ENCODE data around the gene CLHC1.
"Not testable (repeated sequence)": the region's sequence is repeated elsewhere in the genome, so short reads cannot be mapped to it uniquely, and the experiment has no call there.

CLHC1 gene

DNA sequence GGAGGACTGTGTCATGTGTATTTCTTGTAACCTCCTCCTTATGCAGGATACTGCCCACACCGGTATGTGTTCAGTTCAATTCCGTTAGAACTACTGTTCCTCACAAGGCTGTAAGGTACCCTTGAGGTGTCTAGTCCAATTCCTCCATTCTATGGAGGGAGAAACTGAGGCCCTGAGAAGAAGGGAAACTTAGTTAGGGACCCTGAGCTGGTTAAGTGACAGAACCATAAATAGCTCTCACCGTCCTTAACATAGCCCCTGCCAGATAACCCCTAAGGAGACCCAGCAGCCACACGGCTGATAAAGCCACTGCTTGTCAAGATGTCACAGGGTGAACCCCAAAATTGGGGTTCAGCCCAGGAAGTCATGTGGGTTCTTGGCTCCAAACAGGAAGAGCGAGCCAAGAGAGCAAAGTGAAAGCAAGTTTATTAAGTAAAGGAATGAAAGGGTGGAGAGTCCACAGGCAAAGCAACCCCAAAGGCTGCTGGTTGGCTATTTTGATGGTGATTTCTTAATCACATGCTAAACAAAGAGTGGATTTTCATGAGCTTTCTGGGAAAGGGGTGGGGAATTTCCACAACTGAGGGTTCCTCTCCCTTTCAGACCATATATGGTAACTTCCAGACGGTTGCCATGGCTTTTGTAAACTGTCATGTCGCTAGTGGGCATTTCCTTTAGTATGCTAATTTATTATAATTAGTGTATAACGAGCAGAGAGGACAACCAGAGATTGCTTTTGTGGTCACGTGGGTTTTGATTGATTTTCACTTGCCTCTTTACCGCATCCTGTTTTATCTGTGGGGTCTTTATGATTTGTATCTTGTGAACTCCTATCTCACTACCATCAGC lies 98.4 kb downstream of the CLHC1 start:
- DNase-seq: peak; percentile 83

DNA sequence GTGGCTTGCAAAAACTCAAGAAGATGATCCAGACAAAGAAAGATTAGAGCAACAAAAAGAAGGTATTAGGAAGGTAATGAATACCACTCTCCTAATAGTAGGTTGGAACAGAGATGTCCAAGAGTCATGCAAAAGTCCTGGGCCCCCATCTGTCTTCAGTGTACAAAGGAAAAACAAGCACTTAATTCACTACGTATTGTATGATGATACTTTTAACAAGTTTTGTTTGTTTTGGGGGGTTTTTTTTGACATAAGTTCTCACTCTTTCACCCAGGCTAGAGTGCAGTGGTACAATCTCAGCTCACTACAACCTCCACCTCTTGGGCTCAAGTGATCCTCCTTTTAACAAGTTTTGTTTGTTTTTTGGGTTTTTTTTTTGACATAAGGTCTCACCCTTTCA lies 101.2 kb downstream of the CLHC1 start:
- DNase-seq: no peak

- not testable (repeated sequence) for DNase-seq
Observed at GRCh38 chr2:55126643-55127042, 105.5 kb downstream of the CLHC1 start.
